ENCODE data around the gene ITIH4. TPM values are rescaled to one million over a fixed set of nuclear protein-coding genes. Genes with fewer than 3 reads are reported as not detected.

The ITIH4 gene
- total RNA-seq, 1 experiment from 2014 or later = 0.80 TPM

DNA sequence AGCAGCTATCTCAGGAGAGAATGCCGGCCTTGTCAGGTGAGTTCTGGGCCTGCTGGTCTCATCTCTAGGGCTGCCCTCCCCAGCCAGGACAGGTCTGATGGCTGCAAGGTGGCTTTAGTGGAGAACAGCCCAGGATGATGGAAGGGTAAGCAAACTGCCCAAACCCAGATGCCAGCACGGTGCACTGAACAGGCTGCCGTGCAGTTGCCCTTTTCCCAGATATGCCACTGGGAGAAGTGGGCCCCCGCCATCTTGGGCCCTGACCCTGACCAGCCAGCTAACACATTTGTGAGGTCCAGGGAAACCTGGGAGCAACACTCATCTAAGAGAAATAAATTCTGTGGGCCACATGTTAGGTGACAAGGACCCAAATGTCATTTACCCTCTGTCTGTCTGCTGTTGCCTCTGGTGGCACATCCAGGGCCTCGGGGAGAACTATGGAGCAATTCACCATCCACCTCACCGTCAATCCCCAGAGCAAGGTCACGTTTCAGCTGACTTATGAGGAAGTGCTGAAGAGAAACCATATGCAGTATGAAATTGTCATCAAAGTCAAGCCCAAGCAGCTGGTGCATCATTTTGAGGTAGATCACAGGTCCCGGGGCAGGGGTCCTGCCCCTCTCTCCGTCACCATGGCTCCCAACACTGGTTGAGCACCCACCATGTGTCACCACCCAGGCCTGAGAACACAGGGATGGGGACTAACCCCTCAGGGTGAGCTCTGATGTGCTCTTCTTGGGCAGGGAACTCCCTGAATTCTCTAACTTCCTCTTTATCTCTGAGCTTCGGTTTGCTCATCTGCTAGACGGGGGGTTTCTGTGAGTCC is 51.2 kb downstream of the ITIH4 start:
- BruUV-seq (replicated peaks) = no TSS peak
- TF ChIP-seq EZH2 (IDR thresholded peaks at IDR 0.05; ENCODE audit: low read length, unreplicated experiment) (no peak), CTCF (conservative IDR thresholded peaks at IDR 0.05; ENCODE audit: low read depth, low read length) (no peak), EZH2phosphoT487 (IDR thresholded peaks at IDR 0.05; ENCODE audit: borderline replicate concordance, low read length) (no peak)
- ChIA-PET CTCF (no interaction called here), POLR2A (ENCODE audit: unreplicated experiment) (no interaction called here)
- no peaks in the 10 kb centered on the region for H3K4me1 ChIP-seq (ENCODE audit: insufficient read depth, low read length)
- H3K79me2 ChIP-seq (ENCODE audit: low read length) = no peaks in the 10 kb centered on the region
- H3F3A ChIP-seq (ENCODE audit: low read length, unreplicated experiment) = no peaks in the 10 kb centered on the region
- H3K9me3 ChIP-seq (ENCODE audit: low read length) = no peaks in the 10 kb centered on the region
- no peaks in the 10 kb centered on the region for H3K36me3 ChIP-seq (ENCODE audit: low read depth, low read length)
- H3K27ac ChIP-seq (ENCODE audit: low read length) = no peak overlapping the region
- H3K27me3 ChIP-seq (ENCODE audit: low read length) = peaks cover 26% of the 10 kb centered on the region
- no peaks in the 10 kb centered on the region for H3K9me2 ChIP-seq (replicated peaks; ENCODE audit: low read length)
- DNase-seq (no peak), ATAC-seq (no peak)
- intact Hi-C loops (cut with micrococcal nuclease) = loop anchor here (10.0 kb wide), 1 partner anchor 286 kb away; no protein-coding TSS in a partner anchor
- no peak overlapping the region for H3K4me2 ChIP-seq (ENCODE audit: low read length)
- H3K4me3 ChIP-seq (ENCODE audit: low read length) = no peak overlapping the region
- H2AFZ ChIP-seq (ENCODE audit: low read length) = no peak overlapping the region
- H3K9ac ChIP-seq (ENCODE audit: low read length) = no peak overlapping the region
- no peaks in the 10 kb centered on the region for H4K20me1 ChIP-seq (ENCODE audit: low read length)

DNA sequence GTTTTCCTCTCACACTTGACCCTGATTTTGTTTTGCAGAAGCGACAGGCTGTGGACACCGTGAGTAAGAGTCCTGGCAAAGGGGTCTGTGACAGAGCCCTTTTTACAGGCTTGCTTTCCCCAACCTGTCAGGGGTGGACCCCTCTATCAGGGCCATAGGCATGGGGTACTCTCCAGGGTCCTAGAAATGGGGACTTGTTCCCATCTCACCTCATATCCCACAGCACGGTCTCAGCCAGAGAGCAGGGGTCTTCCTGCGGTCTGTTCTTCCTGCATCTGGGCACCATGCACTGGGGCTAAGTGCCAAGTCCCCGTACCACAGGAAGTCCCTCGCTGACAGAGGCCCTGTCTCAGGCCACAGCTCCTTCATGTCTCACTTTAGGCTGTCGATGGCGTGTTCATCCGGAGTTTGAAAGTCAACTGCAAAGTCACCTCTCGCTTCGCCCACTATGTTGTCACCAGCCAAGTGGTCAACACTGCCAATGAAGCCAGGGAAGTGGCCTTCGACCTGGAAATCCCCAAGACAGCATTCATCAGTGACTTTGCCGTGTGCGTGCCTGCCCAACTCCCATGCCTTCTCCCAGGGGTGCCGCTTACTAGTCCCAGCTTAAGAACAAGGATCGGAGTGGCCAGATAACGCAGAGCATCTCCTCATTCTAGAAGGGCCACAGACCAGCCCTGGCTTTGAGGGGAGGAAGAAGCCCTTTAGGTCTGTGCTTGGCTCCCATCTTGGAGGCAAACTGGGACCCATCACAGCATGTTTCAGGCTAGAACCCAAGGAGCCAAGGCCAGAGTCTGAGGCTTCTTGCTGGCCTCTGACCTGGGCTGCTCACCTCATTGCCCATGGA is 52.3 kb downstream of the ITIH4 start:
- Histone ChIP-seq H3K36me3 (ENCODE audit: low read depth, low read length) (no peaks in the 10 kb centered on the region), H3K9ac (ENCODE audit: low read length) (no peak overlapping the region), H3K9me2 (replicated peaks; ENCODE audit: low read length) (no peaks in the 10 kb centered on the region), H3K4me3 (ENCODE audit: low read length) (no peak overlapping the region), H3F3A (ENCODE audit: low read length, unreplicated experiment) (no peaks in the 10 kb centered on the region), H3K27ac (ENCODE audit: low read length) (no peak overlapping the region), H3K4me2 (ENCODE audit: low read length) (no peak overlapping the region), H3K27me3 (ENCODE audit: low read length) (peaks cover 25% of the 10 kb centered on the region), H4K20me1 (ENCODE audit: low read length) (no peaks in the 10 kb centered on the region), H3K79me2 (ENCODE audit: low read length) (no peaks in the 10 kb centered on the region), H3K9me3 (ENCODE audit: low read length) (no peaks in the 10 kb centered on the region), H3K4me1 (ENCODE audit: insufficient read depth, low read length) (no peaks in the 10 kb centered on the region), H2AFZ (ENCODE audit: low read length) (no peak overlapping the region)
- no peak for DNase-seq
- ChIA-PET CTCF (no interaction called here), POLR2A (ENCODE audit: unreplicated experiment) (no interaction called here)
- no peak for ATAC-seq
- no TSS peak for BruUV-seq (replicated peaks)
- no peak for TF ChIP-seq EZH2phosphoT487 (IDR thresholded peaks at IDR 0.05; ENCODE audit: borderline replicate concordance, low read length)
- TF ChIP-seq EZH2 (IDR thresholded peaks at IDR 0.05; ENCODE audit: low read length, unreplicated experiment) = no peak
- no peak for TF ChIP-seq CTCF (conservative IDR thresholded peaks at IDR 0.05; ENCODE audit: low read depth, low read length)
- intact Hi-C loops (cut with micrococcal nuclease) = loop anchor here (10.0 kb wide), 1 partner anchor 287 kb away; no protein-coding TSS in a partner anchor

All from PC-3 (cell line).